HEK293 (cell line): ENCODE results near the gene TDP1.

ENCODE experiments used
- CTCF ChIA-PET: fragments of 350-600 bp; formaldehyde crosslinking; extraction: SDS; loops from one replicate; lab custom pipeline; 2021; ENCODE audit warnings: antibody characterized with exemption; lab: Yijun Ruan, JAX
- POLR2A ChIA-PET: fragments of 300-600 bp; formaldehyde crosslinking; extraction: SDS; loops from one replicate; lab custom pipeline; 2020; ENCODE audit warnings: antibody characterized with exemption, inconsistent platforms; lab: Yijun Ruan, JAX
- H3K27ac ChIP-seq: fragments of 200-500 bp; sonication (Bioruptor generic); 2 replicates; pipeline ENCODE4 v1.5.1; 2014; ENCODE audit warnings: low read depth, low read length, control low read depth, inconsistent platforms; ENCODE audit errors: extremely low read depth
- H3K36me3 ChIP-seq, 2 experiments: fragments of 200-500 bp in 1 of 2; sonication (Bioruptor generic) in 1 of 2; 1 replicate in 1 of 2; 2 replicates in 1 of 2; pipeline ENCODE4 v1.5.1; 2014 to 2017; ENCODE audit warnings: inconsistent platforms in 2 of 2, low read length in 2 of 2; ENCODE audit not compliant: control insufficient read depth in 2 of 2, insufficient read depth in 1 of 2
- H3K4me1 ChIP-seq: fragments of 200-500 bp; sonication (Bioruptor generic); 2 replicates; pipeline ENCODE4 v1.5.1; 2014; ENCODE audit warnings: mild to moderate bottlenecking, low read length, inconsistent platforms; ENCODE audit not compliant: control insufficient read depth, insufficient read depth
- H3K4me3 ChIP-seq: 2 replicates; pipeline ENCODE4 v1.5.1; 2011; ENCODE audit warnings: low read depth, mild to moderate bottlenecking, control low read depth, low read length, moderate library complexity
- H3K9me3 ChIP-seq: fragments of 200-500 bp; sonication (Bioruptor generic); 2 replicates; pipeline ENCODE4 v1.5.1; 2014; ENCODE audit warnings: low read depth, low read length, inconsistent platforms; ENCODE audit not compliant: control insufficient read depth, insufficient read depth
- EGR2 ChIP-seq: fragments of 450-650 bp; formaldehyde crosslinking; IDR thresholded peaks from 2 replicates; pipeline ENCODE4 v1.5.1; 2016; ENCODE audit warnings: low read depth, missing biosample characterization, missing genetic modification characterization
- GFI1B ChIP-seq: fragments of 450-650 bp; formaldehyde crosslinking; IDR thresholded peaks from 2 replicates; pipeline ENCODE4 v1.5.1; 2016; ENCODE audit warnings: missing biosample characterization, missing genetic modification characterization
- GLIS1 ChIP-seq: fragments of 450-650 bp; formaldehyde crosslinking; IDR thresholded peaks from 2 replicates; pipeline ENCODE4 v1.5.1; 2016; ENCODE audit warnings: missing biosample characterization, missing genetic modification characterization
- OSR2 ChIP-seq: fragments of 450-650 bp; formaldehyde crosslinking; IDR thresholded peaks from 2 replicates; pipeline ENCODE4 v1.5.1; 2016; ENCODE audit warnings: missing biosample characterization, missing genetic modification characterization
- SCRT2 ChIP-seq: fragments of 450-650 bp; formaldehyde crosslinking; IDR thresholded peaks from 2 replicates; pipeline ENCODE4 v1.5.1; 2016; ENCODE audit warnings: missing biosample characterization, missing genetic modification characterization
- ZFHX2 ChIP-seq: fragments of 450-650 bp; formaldehyde crosslinking; conservative IDR thresholded peaks from 2 replicates; pipeline ENCODE4 v1.5.1; 2016; ENCODE audit warnings: missing biosample characterization, missing genetic modification characterization
- ZFP3 ChIP-seq: fragments of 450-650 bp; formaldehyde crosslinking; IDR thresholded peaks from 2 replicates; pipeline ENCODE4 v1.5.1; 2016; ENCODE audit warnings: low read depth, missing biosample characterization, missing genetic modification characterization
- ZNF266 ChIP-seq: fragments of 450-650 bp; formaldehyde crosslinking; IDR thresholded peaks from 2 replicates; pipeline ENCODE4 v1.5.1; 2016; ENCODE audit warnings: missing biosample characterization, missing genetic modification characterization, low read depth
- ZNF510 ChIP-seq: fragments of 450-650 bp; formaldehyde crosslinking; IDR thresholded peaks from 2 replicates; pipeline ENCODE4 v1.5.1; 2018; ENCODE audit warnings: mild to moderate bottlenecking, missing genetic modification characterization, missing biosample characterization; ENCODE audit not compliant: insufficient replicate concordance
- ZNF549 ChIP-seq: fragments of 450-650 bp; IDR thresholded peaks from 2 replicates; pipeline ENCODE4 v1.5.1; 2018; ENCODE audit warnings: missing biosample characterization, missing genetic modification characterization, mild to moderate bottlenecking, inconsistent platforms, moderate library complexity
- ZNF585B ChIP-seq: fragments of 450-650 bp; formaldehyde crosslinking; IDR thresholded peaks from 2 replicates; pipeline ENCODE4 v1.5.1; 2016; ENCODE audit warnings: missing biosample characterization, missing genetic modification characterization
- TF ChIP-seq, protein P1 (sequence below): fragments of 450-650 bp; IDR thresholded peaks from 2 replicates; pipeline ENCODE4 v1.5.1; 2018; ENCODE audit warnings: missing biosample characterization, mild to moderate bottlenecking, missing genetic modification characterization
- TF ChIP-seq, protein P2 (sequence below): fragments of 450-650 bp; formaldehyde crosslinking; IDR thresholded peaks from 2 replicates; pipeline ENCODE4 v1.5.1; 2017; ENCODE audit warnings: missing biosample characterization, missing genetic modification characterization
- TF ChIP-seq, protein P3 (sequence below): fragments of 450-650 bp; formaldehyde crosslinking; IDR thresholded peaks from 2 replicates; pipeline ENCODE4 v1.5.1; 2016; ENCODE audit warnings: missing biosample characterization, missing genetic modification characterization, borderline replicate concordance
- TF ChIP-seq, protein P4 (sequence below): fragments of 450-650 bp; formaldehyde crosslinking; IDR thresholded peaks from 2 replicates; pipeline ENCODE4 v1.5.1; 2016; ENCODE audit warnings: missing biosample characterization, missing genetic modification characterization, low read depth
- TF ChIP-seq, protein P5 (sequence below): fragments of 450-650 bp; formaldehyde crosslinking; IDR thresholded peaks from 2 replicates; pipeline ENCODE4 v1.5.1; 2016; ENCODE audit warnings: missing biosample characterization, missing genetic modification characterization

Gene TDP1

DNA sequence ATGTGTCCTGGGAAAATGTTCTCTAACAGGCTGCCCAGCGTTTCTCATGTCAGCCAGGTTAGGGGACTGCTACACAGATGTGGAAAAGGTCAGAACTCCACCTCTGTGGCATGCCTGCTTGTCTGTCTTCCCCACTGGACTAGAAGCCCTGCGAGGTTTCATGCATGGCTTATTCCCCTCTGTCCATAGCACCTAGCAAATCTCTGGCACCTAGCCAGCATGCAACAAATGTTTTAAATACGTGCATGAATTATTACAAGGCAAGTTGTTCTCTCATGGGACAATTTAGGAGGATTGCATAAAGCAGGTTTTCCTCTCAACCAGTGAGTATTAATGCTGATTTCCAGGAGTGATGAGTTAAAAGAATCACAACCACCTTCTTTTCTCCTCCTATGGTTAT, 84.7 kb downstream of the TDP1 start:
- H3K4me1 ChIP-seq: no peaks in the 10 kb centered on the region
- peaks cover 5 to 65% of the 10 kb centered on the region in 2 experiments for H3K36me3 ChIP-seq
- ChIA-PET POLR2A (no interaction called here), CTCF (interaction anchor here (0.8 kb wide), 1 partner anchor 67 kb away, joined by 3 read pairs; no protein-coding TSS in a partner anchor)
- no peak overlapping the region for H3K4me3 ChIP-seq
- TF ChIP-seq GLIS1 (tag by site-specific recombination): no peak
- TF ChIP-seq, protein P1, sequence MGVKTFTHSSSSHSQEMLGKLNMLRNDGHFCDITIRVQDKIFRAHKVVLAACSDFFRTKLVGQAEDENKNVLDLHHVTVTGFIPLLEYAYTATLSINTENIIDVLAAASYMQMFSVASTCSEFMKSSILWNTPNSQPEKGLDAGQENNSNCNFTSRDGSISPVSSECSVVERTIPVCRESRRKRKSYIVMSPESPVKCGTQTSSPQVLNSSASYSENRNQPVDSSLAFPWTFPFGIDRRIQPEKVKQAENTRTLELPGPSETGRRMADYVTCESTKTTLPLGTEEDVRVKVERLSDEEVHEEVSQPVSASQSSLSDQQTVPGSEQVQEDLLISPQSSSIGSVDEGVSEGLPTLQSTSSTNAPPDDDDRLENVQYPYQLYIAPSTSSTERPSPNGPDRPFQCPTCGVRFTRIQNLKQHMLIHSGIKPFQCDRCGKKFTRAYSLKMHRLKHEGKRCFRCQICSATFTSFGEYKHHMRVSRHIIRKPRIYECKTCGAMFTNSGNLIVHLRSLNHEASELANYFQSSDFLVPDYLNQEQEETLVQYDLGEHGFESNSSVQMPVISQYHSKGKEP (tag by site-specific recombination): peak; percentile 72
- H3K27ac ChIP-seq: no peak overlapping the region
- H3K9me3 ChIP-seq: no peaks in the 10 kb centered on the region

DNA sequence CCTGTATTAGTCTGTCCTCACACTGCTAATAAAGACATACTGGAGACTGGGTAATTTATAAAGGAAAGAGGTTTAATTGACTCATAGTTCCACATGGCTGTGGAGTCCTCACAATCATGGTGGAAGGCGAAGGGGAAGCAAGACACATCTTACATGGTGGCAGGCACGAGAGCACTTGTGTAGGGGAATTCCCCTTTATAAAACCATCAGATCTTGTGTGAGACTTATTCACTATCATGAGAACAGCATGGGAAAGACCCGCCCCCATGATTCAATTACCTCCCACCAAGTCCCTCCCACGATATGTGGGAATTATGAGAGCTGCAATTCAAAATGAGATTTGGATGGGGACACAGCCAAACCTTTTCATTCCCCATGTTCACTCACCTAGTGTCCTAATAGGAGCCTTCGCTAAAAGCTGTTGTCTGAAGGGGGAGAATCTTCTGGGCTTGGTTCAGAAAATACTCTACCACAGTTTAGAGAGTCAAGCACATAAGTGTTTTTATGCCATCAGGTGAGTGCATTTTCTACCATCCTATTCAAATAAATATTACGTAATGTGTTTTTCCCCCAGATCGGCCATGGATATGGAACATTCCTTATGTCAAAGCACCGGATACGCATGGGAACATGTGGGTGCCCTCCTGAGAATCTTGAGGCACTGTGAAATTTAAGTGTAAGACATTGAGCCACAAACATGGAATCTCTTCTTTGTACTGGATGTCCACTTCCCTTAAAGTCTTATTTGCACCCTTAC, 86.9 kb downstream of the TDP1 start:
- Histone ChIP-seq H3K27ac (no peak overlapping the region), H3K4me1 (no peaks in the 10 kb centered on the region), H3K4me3 (no peak overlapping the region), H3K36me3 (peaks cover 0 to 51% of the 10 kb centered on the region in 2 experiments; a peak in 2 of 3 replicates), H3K9me3 (no peaks in the 10 kb centered on the region)
- no peak for TF ChIP-seq ZNF585B (tag by site-specific recombination)
- TF ChIP-seq ZNF510 (tag by site-specific recombination): no peak
- no peak for TF ChIP-seq ZNF266 (tag by site-specific recombination)
- TF ChIP-seq ZFHX2 (tag by site-specific recombination): peak; percentile 83
- TF ChIP-seq SCRT2 (tag by site-specific recombination): no peak
- TF ChIP-seq, protein P2, sequence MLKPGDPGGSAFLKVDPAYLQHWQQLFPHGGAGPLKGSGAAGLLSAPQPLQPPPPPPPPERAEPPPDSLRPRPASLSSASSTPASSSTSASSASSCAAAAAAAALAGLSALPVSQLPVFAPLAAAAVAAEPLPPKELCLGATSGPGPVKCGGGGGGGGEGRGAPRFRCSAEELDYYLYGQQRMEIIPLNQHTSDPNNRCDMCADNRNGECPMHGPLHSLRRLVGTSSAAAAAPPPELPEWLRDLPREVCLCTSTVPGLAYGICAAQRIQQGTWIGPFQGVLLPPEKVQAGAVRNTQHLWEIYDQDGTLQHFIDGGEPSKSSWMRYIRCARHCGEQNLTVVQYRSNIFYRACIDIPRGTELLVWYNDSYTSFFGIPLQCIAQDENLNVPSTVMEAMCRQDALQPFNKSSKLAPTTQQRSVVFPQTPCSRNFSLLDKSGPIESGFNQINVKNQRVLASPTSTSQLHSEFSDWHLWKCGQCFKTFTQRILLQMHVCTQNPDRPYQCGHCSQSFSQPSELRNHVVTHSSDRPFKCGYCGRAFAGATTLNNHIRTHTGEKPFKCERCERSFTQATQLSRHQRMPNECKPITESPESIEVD (tag by site-specific recombination): no peak
- no peak for TF ChIP-seq ZNF549 (tag by site-specific recombination)
- TF ChIP-seq, protein P3, sequence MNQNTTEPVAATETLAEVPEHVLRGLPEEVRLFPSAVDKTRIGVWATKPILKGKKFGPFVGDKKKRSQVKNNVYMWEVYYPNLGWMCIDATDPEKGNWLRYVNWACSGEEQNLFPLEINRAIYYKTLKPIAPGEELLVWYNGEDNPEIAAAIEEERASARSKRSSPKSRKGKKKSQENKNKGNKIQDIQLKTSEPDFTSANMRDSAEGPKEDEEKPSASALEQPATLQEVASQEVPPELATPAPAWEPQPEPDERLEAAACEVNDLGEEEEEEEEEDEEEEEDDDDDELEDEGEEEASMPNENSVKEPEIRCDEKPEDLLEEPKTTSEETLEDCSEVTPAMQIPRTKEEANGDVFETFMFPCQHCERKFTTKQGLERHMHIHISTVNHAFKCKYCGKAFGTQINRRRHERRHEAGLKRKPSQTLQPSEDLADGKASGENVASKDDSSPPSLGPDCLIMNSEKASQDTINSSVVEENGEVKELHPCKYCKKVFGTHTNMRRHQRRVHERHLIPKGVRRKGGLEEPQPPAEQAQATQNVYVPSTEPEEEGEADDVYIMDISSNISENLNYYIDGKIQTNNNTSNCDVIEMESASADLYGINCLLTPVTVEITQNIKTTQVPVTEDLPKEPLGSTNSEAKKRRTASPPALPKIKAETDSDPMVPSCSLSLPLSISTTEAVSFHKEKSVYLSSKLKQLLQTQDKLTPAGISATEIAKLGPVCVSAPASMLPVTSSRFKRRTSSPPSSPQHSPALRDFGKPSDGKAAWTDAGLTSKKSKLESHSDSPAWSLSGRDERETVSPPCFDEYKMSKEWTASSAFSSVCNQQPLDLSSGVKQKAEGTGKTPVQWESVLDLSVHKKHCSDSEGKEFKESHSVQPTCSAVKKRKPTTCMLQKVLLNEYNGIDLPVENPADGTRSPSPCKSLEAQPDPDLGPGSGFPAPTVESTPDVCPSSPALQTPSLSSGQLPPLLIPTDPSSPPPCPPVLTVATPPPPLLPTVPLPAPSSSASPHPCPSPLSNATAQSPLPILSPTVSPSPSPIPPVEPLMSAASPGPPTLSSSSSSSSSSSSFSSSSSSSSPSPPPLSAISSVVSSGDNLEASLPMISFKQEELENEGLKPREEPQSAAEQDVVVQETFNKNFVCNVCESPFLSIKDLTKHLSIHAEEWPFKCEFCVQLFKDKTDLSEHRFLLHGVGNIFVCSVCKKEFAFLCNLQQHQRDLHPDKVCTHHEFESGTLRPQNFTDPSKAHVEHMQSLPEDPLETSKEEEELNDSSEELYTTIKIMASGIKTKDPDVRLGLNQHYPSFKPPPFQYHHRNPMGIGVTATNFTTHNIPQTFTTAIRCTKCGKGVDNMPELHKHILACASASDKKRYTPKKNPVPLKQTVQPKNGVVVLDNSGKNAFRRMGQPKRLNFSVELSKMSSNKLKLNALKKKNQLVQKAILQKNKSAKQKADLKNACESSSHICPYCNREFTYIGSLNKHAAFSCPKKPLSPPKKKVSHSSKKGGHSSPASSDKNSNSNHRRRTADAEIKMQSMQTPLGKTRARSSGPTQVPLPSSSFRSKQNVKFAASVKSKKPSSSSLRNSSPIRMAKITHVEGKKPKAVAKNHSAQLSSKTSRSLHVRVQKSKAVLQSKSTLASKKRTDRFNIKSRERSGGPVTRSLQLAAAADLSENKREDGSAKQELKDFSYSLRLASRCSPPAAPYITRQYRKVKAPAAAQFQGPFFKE: no peak
- TF ChIP-seq EGR2 (tag by site-specific recombination): peak; percentile 59; the same call in 1 of the 2 replicates
- TF ChIP-seq, protein P4, sequence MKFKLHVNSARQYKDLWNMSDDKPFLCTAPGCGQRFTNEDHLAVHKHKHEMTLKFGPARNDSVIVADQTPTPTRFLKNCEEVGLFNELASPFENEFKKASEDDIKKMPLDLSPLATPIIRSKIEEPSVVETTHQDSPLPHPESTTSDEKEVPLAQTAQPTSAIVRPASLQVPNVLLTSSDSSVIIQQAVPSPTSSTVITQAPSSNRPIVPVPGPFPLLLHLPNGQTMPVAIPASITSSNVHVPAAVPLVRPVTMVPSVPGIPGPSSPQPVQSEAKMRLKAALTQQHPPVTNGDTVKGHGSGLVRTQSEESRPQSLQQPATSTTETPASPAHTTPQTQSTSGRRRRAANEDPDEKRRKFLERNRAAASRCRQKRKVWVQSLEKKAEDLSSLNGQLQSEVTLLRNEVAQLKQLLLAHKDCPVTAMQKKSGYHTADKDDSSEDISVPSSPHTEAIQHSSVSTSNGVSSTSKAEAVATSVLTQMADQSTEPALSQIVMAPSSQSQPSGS (tag by site-specific recombination): no peak
- TF ChIP-seq GFI1B (tag by site-specific recombination): no peak
- no peak for TF ChIP-seq ZFP3
- TF ChIP-seq, protein P5, sequence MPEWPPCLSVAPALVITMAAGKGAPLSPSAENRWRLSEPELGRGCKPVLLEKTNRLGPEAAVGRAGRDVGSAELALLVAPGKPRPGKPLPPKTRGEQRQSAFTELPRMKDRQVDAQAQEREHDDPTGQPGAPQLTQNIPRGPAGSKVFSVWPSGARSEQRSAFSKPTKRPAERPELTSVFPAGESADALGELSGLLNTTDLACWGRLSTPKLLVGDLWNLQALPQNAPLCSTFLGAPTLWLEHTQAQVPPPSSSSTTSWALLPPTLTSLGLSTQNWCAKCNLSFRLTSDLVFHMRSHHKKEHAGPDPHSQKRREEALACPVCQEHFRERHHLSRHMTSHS (tag by site-specific recombination): no peak
- TF ChIP-seq OSR2: no peak
- ChIA-PET POLR2A (no interaction called here), CTCF (interaction anchor here (2.0 kb wide), 1 partner anchor 69 kb away, joined by 9 read pairs; no protein-coding TSS in a partner anchor)
